ENCODE measurements around the gene NUMB.

NUMB gene

DNA sequence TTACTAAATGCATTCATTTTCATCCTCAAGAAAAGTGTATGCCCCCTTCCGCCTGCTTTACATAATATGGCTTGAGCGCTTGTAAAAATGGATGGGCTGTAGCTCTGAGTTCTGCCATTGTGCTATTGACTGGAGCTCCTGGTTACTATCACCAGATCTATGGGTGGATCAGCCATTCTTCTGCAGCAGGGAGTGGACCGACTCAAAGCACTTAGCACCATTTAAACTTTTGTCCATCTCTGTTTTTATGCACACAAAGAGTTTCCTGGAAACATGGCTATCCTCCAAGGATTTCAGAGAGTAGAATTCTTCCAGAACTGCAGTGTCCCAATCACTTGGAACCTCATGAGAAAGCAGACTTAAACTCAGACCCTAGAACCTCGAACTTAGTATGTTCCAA, 4.5 kb upstream of the NUMB start:
- no peaks in the 10 kb centered on the region for H3K36me3 ChIP-seq (ENCODE audit: control insufficient read depth, low read depth, low read length)
- no peak overlapping the region for H3K4me3 ChIP-seq (ENCODE audit: low read length)
- H3K4me1 ChIP-seq (ENCODE audit: control insufficient read depth, low read depth, low read length) = peaks cover 10% of the 10 kb centered on the region
- no peaks in the 10 kb centered on the region for H3K9me3 ChIP-seq (ENCODE audit: control insufficient read depth, low read depth, low read length)
- no peaks in the 10 kb centered on the region for H3K27me3 ChIP-seq (ENCODE audit: control insufficient read depth, insufficient read depth, low read length)
- H3K27ac ChIP-seq (ENCODE audit: low read length) = no peak overlapping the region
- no peak overlapping the region for H3K9ac ChIP-seq (ENCODE audit: low read length)

DNA sequence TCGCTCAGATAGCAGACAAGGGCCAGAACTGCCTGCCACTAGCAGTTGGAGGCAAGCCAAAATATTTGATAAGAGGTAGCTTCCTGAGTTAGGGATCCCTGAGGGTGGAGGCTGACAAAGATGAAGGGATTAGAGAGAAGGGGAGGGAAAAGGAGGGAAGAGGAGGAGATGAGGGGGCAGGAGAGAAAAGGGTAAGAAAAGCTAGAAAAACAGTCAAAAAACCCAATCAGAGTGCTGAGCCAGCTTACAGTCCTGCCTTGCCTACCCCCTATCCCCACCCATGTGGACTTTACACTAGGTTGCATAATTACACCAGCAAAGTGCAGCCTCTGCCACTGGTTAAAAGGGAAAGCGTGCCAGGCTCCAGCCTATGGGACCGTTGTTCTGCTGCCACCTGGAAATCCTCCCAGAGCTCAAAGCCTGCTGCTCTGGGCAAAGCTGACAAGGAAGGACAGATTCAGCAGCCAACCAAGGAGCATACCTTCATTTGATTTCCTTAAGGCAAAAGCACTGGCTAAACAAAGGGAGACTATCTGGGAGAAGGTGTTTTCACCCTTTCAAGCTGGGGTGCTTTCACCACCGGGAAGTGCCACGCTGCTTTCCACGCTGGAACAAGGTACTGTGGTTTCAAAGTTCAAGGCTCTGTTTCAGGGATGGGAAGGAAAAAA, 3.8 kb upstream of the NUMB start:
- peaks cover 10% of the 10 kb centered on the region for H3K4me1 ChIP-seq (ENCODE audit: control insufficient read depth, low read depth, low read length)
- H3K9me3 ChIP-seq (ENCODE audit: control insufficient read depth, low read depth, low read length) = no peaks in the 10 kb centered on the region
- H3K9ac ChIP-seq (ENCODE audit: low read length) = no peak overlapping the region
- H3K27me3 ChIP-seq (ENCODE audit: control insufficient read depth, insufficient read depth, low read length) = no peaks in the 10 kb centered on the region
- H3K36me3 ChIP-seq (ENCODE audit: control insufficient read depth, low read depth, low read length) = no peaks in the 10 kb centered on the region
- H3K27ac ChIP-seq (ENCODE audit: low read length) = no peak overlapping the region
- no peak overlapping the region for H3K4me3 ChIP-seq (ENCODE audit: low read length)

DNA sequence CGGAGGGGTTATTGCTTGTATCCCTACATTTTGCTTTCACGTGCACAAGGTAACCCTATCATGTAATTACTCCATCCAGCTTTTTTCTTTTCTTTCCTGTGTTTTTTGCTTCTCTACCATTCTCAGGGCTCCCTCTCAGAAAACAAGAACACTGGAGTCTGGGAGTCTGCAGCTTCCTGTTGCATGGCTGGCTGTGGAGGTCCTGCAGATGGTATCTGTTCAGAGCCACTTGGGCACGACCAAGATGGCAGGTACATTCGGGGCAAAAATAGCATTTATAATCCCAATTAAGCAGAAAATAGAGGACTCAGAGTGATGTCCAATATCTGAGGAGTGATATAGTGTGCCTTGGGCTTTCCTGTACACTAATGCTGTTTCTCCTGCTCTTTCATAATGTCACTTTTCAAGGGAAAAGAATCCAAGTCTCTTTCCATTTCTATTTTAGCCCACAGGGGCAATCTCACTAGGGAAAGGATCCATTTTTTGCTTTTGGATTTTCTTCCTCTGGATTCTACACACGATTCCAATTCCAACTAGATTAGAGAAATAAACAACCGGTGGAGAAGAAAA, 3.2 kb upstream of the NUMB start:
- H3K4me3 ChIP-seq (ENCODE audit: low read length) = no peak overlapping the region

DNA sequence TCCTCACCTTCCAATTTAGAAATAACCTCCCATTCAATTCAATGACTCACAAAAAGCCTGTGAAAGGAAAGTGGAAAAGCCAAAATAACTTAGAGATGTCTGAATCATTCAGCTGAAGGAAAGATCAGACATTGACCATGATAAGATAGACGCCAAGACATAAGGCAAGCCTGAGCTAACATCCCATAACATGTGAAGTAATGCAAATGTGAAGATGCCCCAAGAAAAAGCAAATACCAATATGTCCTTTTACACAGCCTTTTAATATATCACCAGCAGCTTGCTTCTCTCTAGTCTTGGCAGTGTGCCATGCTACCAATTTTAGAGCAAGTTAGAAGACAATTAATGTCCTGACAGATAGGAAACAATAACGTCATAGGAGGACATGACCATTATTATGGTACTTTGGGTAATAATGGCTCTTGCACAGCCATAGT, 2.4 kb upstream of the NUMB start:
- Histone ChIP-seq H3K9ac (ENCODE audit: low read length) (no peak overlapping the region), H3K4me3 (ENCODE audit: low read length) (no peak overlapping the region), H3K4me1 (ENCODE audit: control insufficient read depth, low read depth, low read length) (peaks cover 10% of the 10 kb centered on the region), H3K27me3 (ENCODE audit: control insufficient read depth, insufficient read depth, low read length) (no peaks in the 10 kb centered on the region), H3K9me3 (ENCODE audit: control insufficient read depth, low read depth, low read length) (no peaks in the 10 kb centered on the region), H3K27ac (ENCODE audit: low read length) (no peak overlapping the region), H3K36me3 (ENCODE audit: control insufficient read depth, low read depth, low read length) (no peaks in the 10 kb centered on the region)

More for the DNA sequence above, 3.2 kb upstream of the NUMB start:
- no peaks in the 10 kb centered on the region for H3K36me3 ChIP-seq (ENCODE audit: control insufficient read depth, low read depth, low read length)
- H3K27me3 ChIP-seq (ENCODE audit: control insufficient read depth, insufficient read depth, low read length) = no peaks in the 10 kb centered on the region
- no peak overlapping the region for H3K9ac ChIP-seq (ENCODE audit: low read length)
- H3K27ac ChIP-seq (ENCODE audit: low read length) = no peak overlapping the region
- H3K9me3 ChIP-seq (ENCODE audit: control insufficient read depth, low read depth, low read length) = no peaks in the 10 kb centered on the region
- H3K4me1 ChIP-seq (ENCODE audit: control insufficient read depth, low read depth, low read length) = peaks cover 10% of the 10 kb centered on the region

DNA sequence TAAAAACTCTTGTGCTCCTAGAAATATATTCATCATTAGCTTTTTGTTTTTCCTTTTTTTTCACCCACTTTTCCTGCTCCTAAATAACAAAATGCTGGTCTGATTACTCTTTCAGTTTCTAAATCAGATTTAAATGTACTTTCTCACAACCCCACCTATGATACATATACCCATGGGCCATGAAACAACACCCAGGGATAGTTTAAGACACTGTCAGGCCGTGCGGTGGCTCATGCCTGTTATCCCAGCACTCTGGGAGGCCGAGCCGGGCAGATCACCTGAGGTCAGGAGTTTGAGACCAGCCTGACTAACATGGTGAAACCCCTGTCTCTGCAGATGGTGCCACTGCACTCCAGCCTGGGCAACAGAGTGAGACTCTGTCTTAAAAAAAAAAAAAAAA, 1.6 kb upstream of the NUMB start:
- Histone ChIP-seq H3K9ac (ENCODE audit: low read length) (no peak overlapping the region), H3K9me3 (ENCODE audit: control insufficient read depth, low read depth, low read length) (no peaks in the 10 kb centered on the region), H3K4me3 (ENCODE audit: low read length) (no peak overlapping the region), H3K36me3 (ENCODE audit: control insufficient read depth, low read depth, low read length) (no peaks in the 10 kb centered on the region), H3K27ac (ENCODE audit: low read length) (no peak overlapping the region), H3K27me3 (ENCODE audit: control insufficient read depth, insufficient read depth, low read length) (no peaks in the 10 kb centered on the region), H3K4me1 (ENCODE audit: control insufficient read depth, low read depth, low read length) (peaks cover 10% of the 10 kb centered on the region)

DNA sequence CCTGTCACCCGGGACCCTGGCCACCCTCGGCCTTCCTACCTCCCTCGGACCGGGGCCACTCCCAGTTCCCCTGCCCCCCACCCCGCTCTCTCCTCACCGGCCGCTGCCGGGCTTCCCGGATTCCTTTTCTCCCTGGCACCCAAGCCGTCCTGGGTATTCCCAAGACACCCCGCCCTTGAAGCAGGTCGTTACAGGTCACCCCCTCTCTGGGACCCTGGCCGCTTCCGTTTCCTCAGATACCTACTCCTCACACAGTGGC, 493 bp downstream of the NUMB start:
- Histone ChIP-seq H3K36me3 (ENCODE audit: control insufficient read depth, low read depth, low read length) (no peaks in the 10 kb centered on the region), H3K9ac (ENCODE audit: low read length) (peak overlapping the region; percentile 49), H3K27ac (ENCODE audit: low read length) (no peak overlapping the region), H3K27me3 (ENCODE audit: control insufficient read depth, insufficient read depth, low read length) (no peaks in the 10 kb centered on the region), H3K4me3 (ENCODE audit: low read length) (peak overlapping the region; percentile 77), H3K4me1 (ENCODE audit: control insufficient read depth, low read depth, low read length) (peaks cover 10% of the 10 kb centered on the region), H3K9me3 (ENCODE audit: control insufficient read depth, low read depth, low read length) (no peaks in the 10 kb centered on the region)

GRCh38 chr14:73457041-73457923, 1.1 kb downstream of the NUMB start:
- Histone ChIP-seq H3K36me3 (ENCODE audit: control insufficient read depth, low read depth, low read length) (no peaks in the 10 kb centered on the region), H3K27me3 (ENCODE audit: control insufficient read depth, insufficient read depth, low read length) (no peaks in the 10 kb centered on the region), H3K4me1 (ENCODE audit: control insufficient read depth, low read depth, low read length) (peaks cover 10% of the 10 kb centered on the region), H3K4me3 (ENCODE audit: low read length) (peak overlapping the region; percentile 77), H3K27ac (ENCODE audit: low read length) (no peak overlapping the region), H3K9ac (ENCODE audit: low read length) (peak overlapping the region; percentile 49), H3K9me3 (ENCODE audit: control insufficient read depth, low read depth, low read length) (no peaks in the 10 kb centered on the region)

- Histone ChIP-seq H3K36me3 (ENCODE audit: control insufficient read depth, low read depth, low read length) (no peaks in the 10 kb centered on the region), H3K27ac (ENCODE audit: low read length) (no peak overlapping the region), H3K4me1 (ENCODE audit: control insufficient read depth, low read depth, low read length) (peaks cover 5% of the 10 kb centered on the region), H3K9me3 (ENCODE audit: control insufficient read depth, low read depth, low read length) (no peaks in the 10 kb centered on the region), H3K9ac (ENCODE audit: low read length) (no peak overlapping the region), H3K4me3 (ENCODE audit: low read length) (no peak overlapping the region), H3K27me3 (ENCODE audit: control insufficient read depth, insufficient read depth, low read length) (no peaks in the 10 kb centered on the region)
Observed at GRCh38 chr14:73455294-73455693, 3.1 kb downstream of the NUMB start.

DNA sequence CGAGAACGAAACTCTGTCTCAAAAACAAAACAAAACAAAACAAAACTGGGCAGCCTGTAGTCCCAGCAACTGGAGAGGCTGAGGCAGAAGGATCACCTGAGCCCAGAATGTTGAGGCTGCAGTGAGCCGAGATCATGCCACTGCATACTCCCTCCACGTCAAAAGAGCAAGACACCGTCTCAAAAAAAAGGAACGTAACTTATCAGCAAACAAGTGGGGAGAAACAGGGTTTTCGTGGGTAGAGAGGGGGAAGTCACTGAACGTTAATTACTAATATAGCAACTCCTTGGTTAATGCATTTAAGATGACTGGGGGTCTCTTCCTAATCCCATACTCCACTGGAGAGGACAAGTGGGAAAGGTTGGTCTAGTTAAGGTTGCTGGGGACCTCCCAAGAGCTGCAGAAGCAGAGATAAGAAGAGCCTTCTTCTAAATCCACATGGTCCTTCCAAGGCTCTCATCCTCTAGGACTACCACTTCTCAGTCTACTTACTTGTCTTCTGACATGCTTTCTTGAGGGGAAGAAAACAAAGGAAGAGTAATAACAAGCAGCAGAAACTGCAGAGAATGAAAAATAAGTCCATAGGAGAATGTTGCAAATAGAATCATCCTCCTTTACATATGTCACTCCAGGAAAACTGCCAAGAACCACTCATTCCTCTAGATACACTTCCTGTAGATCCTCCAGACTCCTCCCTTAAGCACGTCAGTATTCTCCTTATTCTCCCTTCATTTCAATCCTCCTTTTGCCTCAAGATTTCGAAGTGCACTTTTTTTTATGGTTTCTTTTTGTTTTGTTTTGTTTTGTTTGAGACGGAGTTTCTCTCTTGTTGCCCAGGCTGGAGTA, 5.8 kb downstream of the NUMB start:
- H3K4me1 ChIP-seq (ENCODE audit: control insufficient read depth, low read depth, low read length) = no peaks in the 10 kb centered on the region
- H3K9ac ChIP-seq (ENCODE audit: low read length) = no peak overlapping the region
- H3K4me3 ChIP-seq (ENCODE audit: low read length) = no peak overlapping the region
- no peaks in the 10 kb centered on the region for H3K9me3 ChIP-seq (ENCODE audit: control insufficient read depth, low read depth, low read length)
- H3K36me3 ChIP-seq (ENCODE audit: control insufficient read depth, low read depth, low read length) = no peaks in the 10 kb centered on the region
- no peak overlapping the region for H3K27ac ChIP-seq (ENCODE audit: low read length)
- no peaks in the 10 kb centered on the region for H3K27me3 ChIP-seq (ENCODE audit: control insufficient read depth, insufficient read depth, low read length)

DNA sequence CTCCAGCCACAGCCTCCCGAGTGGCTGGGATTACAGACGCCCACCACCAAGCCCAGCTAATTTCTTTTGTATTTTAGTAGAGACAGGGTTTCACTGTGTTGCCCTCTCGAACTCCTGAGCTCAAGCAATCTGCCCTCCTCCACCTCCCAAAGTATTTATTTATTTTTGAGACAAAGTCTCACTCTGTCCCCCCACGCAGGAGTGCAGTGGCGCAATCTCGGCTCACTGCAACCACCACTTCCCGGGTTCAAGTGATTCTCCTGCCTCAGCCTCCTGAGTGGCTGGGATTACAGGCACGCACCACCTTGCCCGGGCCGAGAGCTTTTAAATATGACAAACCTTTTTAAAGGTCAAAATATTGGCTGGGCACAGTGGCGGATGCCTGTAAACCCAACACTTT, 14.6 kb downstream of the NUMB start:
- Histone ChIP-seq H3K27me3 (ENCODE audit: control insufficient read depth, insufficient read depth, low read length) (no peaks in the 10 kb centered on the region), H3K9ac (ENCODE audit: low read length) (no peak overlapping the region), H3K9me3 (ENCODE audit: control insufficient read depth, low read depth, low read length) (no peaks in the 10 kb centered on the region), H3K4me1 (ENCODE audit: control insufficient read depth, low read depth, low read length) (no peaks in the 10 kb centered on the region), H3K27ac (ENCODE audit: low read length) (no peak overlapping the region), H3K36me3 (ENCODE audit: control insufficient read depth, low read depth, low read length) (no peaks in the 10 kb centered on the region), H3K4me3 (ENCODE audit: low read length) (no peak overlapping the region)

DNA sequence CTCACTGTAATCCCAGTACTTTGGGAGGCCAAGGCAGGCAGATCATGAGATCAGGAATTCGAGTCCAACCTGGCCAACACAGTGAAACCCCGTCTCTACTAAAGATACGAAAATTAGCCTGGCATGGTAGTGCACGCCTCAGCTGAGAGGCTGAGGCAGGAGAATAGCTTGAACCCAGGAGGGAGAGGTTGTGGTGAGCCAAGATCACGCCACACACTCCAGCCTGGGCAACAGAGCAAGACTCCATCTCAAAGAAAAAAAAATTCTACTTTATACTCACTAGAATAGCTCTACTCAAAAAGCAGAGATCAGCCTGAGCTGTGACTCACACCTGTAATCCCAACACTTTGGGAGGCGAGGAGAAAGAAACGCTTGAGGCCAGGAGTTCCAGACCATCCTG, 17.1 kb downstream of the NUMB start:
- no peak overlapping the region for H3K9ac ChIP-seq (ENCODE audit: low read length)
- no peaks in the 10 kb centered on the region for H3K36me3 ChIP-seq (ENCODE audit: control insufficient read depth, low read depth, low read length)
- no peak overlapping the region for H3K4me3 ChIP-seq (ENCODE audit: low read length)
- no peaks in the 10 kb centered on the region for H3K9me3 ChIP-seq (ENCODE audit: control insufficient read depth, low read depth, low read length)
- H3K4me1 ChIP-seq (ENCODE audit: control insufficient read depth, low read depth, low read length) = no peaks in the 10 kb centered on the region
- no peaks in the 10 kb centered on the region for H3K27me3 ChIP-seq (ENCODE audit: control insufficient read depth, insufficient read depth, low read length)
- no peak overlapping the region for H3K27ac ChIP-seq (ENCODE audit: low read length)
